Measurements from ENCODE around the gene C17orf75.
"Not testable (repeated sequence)": the region's sequence is repeated elsewhere in the genome, so short reads cannot be mapped to it uniquely, and the experiment has no call there.

C17orf75 gene

DNA sequence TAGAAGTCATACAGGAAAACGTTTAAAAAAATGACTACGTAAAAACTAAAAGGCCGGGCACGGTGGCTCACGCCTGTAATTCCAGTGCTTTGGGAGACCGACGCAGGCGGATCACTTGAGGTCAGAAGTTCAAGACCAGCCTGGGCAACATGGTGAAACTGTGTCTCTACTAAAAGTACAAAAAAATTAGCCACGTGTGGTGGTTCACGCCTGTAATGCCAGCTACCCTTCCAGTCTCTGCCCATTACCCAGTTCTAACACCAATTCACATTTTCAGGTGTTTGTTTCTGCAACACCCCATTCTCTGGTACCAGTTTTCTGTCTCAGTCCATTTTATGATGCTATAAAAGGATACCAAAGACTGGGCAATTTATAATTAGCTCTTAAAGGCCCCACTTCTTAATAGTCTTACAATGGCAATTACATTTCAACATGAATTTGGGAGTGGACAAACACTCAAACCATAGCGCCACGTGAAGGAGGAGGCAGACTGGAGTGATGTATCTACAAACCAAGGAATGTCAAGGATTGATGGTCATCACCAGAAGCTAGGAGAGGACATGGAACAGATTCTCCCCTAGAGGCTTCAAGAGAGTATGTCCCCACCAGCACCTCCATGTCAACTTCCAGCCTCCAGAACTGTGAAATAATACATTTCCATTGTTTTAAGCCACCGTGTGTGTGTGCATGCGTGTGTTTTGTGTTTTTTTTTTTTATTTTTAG lies 791 bp upstream of the C17orf75 start:
- DNase-seq = no peak

DNA sequence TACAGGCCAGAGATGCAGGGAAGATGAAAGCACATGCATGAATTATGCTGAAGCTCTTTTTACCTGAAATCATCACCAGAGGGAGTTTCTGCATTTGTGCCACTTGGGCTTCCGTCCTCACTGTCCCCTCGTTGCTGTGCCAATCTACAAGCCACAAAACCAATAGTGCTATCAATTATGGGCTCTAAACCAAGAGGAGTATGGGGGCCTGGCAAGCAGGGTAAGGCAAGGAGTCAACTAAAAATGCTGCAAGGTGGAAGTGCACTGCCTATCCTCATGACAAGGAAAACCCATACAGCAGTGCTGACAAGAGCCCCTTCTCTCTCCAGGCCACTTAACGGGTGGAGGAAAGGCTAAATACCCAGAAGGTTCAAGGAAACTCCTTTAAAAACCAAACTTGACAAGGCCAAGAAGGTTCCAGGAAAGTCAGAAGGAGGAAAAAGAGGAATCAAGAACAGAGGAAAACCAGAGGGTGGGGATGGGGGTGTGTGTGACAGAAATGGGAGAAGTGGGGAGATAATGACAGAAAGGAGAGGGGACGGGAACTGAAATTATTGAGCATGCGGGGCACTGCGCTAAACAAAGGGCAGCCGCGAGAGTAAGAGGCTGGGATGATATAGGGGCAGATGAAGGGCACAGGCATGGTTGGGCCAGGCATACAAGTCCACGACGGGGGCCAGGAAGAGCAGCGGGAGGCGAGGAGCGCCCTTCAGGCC lies 674 bp downstream of the C17orf75 start:
- peak; percentile 51 for DNase-seq

DNA sequence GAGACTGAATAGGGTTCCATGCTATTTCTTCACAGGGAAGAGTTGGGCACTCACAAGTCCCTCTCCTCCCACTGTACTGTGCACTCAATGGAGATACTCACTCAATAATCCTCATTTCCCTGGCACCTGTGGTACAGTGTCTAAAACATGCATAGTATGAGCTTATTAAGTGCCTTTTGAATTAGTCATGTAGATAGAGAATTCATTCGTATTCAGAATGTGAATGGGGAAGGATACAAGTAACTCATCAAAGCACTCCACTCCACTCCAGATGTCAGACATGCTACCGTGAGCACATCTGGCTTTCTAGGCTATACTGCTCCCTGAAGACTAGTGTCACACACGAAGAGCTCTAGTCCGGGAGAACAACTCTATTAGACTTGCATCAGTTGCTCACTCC lies 6.3 kb downstream of the C17orf75 start:
- DNase-seq = no peak

DNA sequence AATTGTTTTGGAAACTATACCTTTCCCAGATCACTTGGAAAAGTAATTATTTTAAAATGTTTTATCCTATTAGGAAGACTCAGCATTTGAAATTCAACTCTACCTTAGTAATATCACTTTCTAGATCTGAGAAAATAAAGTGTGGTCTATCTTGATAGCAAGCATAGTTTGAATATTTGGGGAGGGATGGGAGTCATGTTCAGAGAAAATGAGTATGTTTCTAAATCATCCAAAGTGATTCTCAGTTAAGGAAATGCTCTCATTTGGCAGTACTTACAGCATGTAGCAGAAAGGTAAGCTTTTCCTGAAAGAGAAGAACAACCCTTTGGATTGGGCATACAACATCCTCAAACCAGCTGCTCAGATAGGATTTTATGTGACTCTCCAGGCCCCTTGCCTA lies 6.9 kb downstream of the C17orf75 start:
- DNase-seq = no peak

GRCh38 chr17:32333187-32333586 lies 8.8 kb downstream of the C17orf75 start:
- DNase-seq = no peak

GRCh38 chr17:32331243-32332040 lies 10.5 kb downstream of the C17orf75 start:
- DNase-seq = no peak

GRCh38 chr17:32330147-32330546 lies 11.8 kb downstream of the C17orf75 start:
- DNase-seq = no peak

GRCh38 chr17:32327911-32328310 lies 14.1 kb downstream of the C17orf75 start:
- DNase-seq = no peak

DNA sequence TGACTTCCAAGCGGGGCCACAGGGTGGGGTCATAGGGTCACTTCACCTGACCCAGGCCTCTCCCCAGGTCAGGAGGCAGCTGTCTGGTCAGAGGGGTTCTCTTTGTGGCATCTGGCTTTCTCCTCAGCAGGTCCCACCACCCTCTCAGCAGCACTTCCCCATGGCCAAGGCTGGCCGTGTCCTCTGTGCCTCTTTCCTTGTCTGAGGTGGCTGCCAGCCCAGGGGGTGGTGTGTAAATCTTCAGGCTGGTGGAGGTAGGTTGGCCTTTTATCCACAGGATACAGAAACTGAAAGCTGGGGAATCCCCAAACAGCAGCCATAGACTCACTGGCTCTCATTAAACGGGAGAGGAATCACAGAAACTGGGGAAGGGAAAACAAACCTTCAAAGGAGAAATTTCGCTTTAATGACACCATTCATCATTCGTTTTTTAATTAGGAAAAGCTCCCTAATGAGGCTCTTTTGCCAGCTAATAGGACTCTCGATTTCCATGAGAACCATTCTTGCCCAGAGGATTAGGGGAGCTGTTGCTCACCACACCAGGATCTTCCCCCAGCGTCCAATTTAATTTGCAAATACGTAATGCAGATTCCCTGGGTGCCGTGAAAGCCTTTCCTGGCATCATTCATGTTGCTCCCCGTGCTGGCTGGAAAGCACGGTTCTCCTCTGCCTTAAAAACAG lies 18.0 kb downstream of the C17orf75 start:
- DNase-seq = peak; percentile 17

GRCh38 chr17:32323046-32323445 lies 18.9 kb downstream of the C17orf75 start:
- DNase-seq = no peak

DNA sequence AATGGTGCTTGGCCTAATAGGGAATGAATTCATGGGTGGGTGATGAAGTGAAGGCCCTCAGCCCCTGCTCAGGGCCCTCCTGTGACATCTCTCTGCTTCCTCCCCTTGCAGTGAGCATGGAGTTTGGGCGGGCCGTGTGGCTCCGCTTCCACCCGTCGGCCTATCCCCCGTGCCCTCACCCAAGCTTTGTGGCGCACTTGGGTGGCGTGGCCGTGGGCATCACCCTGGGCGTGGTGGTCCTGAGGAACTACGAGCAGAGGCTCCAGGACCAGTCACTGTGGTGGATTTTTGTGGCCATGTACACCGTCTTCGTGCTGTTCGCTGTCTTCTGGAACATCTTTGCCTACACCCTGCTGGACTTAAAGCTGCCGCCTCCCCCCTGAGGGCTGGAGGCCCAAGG lies 21.1 kb downstream of the C17orf75 start:
- DNase-seq = no peak

GRCh38 chr17:32320080-32320479 lies 21.9 kb downstream of the C17orf75 start:
- not testable (repeated sequence) for DNase-seq

DNA sequence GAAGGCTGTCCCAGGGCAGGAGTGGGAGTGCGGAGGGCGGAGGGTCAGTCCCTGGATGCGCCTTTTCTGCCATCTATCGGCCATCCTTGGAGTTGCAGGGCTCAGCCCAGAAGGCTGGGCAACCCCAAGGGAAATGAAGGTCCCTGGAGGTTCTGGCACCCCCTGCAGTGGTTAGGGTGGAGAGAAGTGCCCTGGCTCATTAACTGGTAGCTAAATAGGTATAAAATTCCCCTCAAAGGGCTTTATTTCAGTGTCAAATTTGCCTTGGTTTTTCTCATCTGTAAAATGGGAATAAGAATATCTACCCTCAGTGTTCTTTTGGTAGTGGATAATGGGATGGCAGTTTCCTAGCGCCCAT lies 22.4 kb downstream of the C17orf75 start:
- DNase-seq = peak; percentile 77

DNA sequence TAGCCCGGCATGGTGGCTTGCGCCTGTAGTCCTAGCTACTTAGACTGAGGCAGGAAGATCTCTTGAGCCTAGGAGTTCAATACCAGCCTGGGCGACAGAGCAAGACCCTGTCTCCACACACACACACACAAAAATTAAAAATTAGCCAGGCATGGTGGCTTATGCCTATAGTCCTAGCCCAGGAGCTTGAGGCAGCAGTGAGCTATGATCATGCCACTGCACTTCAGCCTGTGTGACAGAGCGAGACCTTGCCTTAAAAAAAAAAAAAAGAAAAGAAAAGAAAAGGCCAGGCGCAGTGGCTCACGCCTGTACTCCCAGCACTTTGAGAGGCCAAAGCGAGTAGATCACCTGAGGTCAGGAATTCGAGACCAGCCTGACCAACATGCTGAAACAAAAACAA lies 23.9 kb downstream of the C17orf75 start:
- DNase-seq = no peak

DNA sequence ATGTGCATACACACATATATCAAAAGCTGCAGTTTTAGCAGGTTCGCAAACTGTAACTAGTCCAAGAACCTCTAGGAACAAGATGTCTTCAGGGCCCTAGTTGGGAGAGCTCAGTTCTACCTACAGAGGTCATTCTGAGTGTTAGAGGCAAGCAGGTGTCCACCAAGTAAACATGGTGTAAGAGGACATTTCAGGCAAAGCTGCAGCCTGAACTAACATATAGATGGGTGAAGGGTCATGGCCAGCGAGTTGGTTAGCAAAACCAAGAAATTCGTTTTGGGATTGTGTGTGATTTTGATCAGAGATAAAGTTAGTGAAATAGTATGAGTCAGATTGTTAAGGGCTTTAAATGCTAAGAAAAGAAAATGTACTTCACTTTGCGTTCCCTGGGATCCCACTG lies 24.6 kb downstream of the C17orf75 start:
- no peak for DNase-seq

- not testable (repeated sequence) for DNase-seq
Measured at GRCh38 chr17:32316653-32317052, 25.3 kb downstream of the C17orf75 start.

- no peak for DNase-seq
Measured at GRCh38 chr17:32315171-32315570, 26.8 kb downstream of the C17orf75 start.

DNA sequence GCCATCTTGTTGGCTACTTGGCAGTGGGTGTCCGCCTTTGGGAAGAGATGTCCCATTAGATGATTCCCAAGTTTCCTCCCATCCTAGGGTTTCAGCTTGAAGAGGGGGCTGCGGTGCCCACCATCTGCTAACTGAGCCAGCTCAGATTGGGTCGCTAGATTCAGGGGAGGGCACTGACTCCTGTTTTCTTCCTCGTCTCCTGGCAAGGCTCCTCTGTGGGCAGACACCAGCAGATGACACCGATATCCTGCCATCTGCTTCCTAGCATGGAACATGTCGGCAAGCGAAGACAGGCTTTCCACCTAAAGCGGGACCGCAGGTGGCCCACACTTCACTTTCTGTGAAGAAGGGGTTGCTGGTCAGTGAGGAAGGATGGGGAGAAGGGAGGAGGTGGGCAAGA lies 27.3 kb downstream of the C17orf75 start:
- no peak for DNase-seq

DNA sequence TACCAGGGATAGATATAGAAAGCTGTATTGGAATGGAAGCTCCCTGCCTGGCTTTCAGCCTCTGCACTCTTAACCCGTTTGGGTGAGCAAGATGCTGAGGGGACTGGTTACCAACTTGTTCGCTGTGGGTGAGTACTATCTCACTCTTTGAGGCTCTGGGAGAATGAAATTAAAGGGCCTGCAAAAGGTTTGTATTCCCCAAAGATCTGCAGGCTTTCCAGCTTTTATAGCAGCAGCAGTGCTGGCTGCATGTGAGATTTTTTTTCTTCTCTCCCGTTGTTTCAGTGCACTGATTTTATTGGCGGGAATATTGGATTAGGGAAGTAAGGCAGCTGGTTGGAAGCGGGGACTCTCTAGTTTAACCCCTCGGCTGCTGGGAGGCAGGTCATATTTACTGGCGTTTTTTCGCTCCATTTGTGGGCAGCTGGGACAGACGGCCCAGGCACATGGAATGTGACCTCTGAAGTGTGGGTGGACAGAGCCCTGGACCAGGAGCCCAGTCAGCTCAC lies 30.9 kb downstream of the C17orf75 start:
- no peak for DNase-seq

DNA sequence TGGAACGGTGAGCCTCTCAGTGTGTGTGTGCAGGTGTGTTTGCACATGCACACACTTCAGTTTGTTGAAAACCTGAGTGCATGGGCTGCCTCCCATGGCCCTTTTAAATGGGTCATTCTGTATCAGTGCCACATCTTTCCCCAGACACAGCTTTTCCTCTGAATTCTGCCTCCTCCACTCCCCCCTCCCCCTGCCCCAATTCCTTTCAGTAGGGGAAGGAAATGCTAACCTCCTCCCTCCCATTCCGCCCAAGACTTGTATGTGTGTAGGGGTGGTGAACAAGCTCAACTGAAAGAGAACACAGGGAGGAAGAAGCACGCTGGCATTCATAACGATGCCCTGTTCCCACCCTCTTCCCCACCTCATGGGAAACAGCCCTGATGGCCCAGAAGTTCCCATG lies 34.3 kb downstream of the C17orf75 start:
- no peak for DNase-seq

DNA sequence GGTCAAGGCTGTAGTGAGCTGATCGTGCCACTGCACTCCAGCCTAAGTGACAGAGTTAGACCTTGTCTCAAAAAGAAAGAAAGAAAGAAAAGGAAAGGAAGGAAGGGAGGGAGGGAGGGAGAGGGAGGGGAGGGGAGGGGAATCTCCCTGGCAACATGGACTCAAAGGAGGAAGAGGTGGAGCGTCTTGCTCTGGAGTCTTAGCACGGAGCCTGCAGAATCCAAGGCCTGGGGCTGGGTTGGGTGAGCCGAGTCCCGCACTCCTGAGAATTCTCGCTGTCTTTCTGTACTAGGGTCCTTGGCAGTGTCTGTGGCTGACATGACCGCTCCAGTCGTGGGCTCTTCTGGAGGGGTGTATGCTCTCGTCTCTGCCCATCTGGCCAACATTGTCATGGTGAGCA lies 36.9 kb downstream of the C17orf75 start:
- DNase-seq = no peak

- no peak for DNase-seq
Measured at GRCh38 chr17:32303781-32304288, 38.1 kb downstream of the C17orf75 start.
